Mesenteric fat pad (tissue), 1 donor: Measurements from ENCODE around the gene DAAM2. TPM values are rescaled to one million over a fixed set of nuclear protein-coding genes. Genes with fewer than 3 reads are reported as not detected.

ENCODE experiments used
- DNase-seq: peaks from one replicate; pipeline ENCODE4 v3.0.0-alpha.2; 2020; ENCODE audit warnings: low spot score
- total RNA-seq: library from RNA; stranded (reverse); fragmentation: NEBNext Ultra II Directional; extraction: Animal tissue kit (Norgen Biotek cat#: 25700); gene quantifications from one replicate; pipeline ENCODE4 v1.2.1, GENCODE V29; 2021
- donor health status: DM: yes; HTN: yes; CAD: no.

DAAM2 gene
- total RNA-seq, 1 donor from 2014 or later: 83.8 TPM

DNA sequence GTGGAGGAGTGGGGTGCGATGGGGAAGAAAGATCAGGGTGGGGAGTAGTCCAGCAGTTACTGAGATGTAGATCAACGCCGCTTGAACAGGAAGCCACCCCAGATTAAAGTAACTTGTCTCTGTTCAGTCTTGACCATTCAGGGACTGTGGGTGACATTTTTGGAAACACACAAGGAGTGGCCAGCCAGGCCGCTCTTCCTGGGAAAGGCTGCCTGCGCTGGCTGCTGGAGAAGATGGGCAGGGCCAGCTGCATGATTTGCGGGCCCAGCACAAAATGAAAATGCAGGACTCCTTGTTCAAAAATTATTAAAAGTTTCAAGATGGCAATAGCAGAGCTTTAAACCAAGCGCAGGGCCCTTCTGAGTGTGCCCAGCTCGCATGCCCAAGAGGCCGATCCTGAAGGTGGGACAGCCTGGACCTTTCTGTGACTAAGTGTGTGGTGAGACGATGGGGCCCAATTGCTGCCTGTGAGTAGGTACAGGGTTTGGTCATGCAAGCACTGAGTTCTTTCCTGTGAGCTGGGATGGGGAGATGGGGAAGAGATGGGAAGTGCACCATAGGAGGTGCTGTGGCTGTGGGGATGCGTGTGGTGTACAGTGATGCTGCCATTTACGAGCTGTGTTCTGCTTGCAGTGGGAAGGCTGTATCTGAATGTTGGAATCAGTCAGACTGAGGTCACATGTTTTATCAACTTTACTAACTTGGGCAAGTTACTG, 51.3 kb downstream of the DAAM2 start:
- DNase-seq: no peak

DNA sequence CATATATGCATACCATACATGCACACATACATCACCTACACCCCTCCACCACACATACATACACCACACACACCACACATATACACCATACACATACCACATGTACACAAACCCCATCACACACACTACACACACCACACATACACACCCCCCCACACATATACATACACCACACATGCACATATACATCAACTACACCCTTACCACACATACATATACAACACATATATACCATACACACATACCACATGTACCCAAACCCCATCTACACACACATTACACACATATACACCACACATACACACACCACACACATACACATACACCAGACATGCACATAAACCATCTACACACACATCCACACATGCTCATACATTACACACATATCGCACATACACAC, 52.7 kb downstream of the DAAM2 start:
- no peak for DNase-seq

DNA sequence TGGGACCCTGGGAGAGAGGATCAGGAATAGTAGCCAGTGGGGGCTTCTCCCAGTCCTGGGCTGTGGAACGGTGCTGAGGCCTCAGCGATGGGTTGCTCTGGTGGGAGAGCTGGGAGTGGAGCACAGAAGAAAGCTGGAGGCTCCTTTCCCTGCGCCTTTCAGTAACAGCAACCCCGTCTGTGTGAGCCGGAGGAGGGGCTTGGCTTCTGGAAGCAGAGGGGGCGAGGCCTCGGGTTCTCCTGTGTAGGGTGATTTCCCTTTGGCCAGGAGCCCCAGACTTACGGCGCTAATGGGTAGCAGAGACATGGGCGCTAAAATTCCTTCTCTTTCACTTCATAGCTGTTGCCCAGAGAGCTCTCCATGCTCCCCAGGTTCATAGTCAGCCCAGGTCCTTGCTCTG, 55.0 kb downstream of the DAAM2 start:
- DNase-seq: no peak

DNA sequence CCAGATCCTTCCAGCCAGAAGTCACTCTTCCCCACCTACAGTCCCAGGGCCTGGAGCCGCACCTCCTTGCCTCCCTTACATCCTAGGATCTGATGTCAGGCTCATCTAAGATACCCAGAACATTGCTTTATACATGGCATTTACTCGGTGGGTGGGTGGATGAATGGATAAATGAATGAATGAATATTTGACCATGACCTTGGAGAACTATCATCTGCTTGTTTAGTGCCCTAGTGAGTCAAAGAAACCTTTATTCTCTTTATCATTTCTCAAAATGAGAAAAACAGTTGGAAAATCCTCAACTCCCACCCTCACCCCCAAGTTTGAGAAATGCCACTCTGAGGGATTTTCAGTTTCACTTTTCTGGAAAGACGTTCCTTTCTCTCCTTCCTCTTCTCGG, 56.0 kb downstream of the DAAM2 start:
- DNase-seq: no peak

DNA sequence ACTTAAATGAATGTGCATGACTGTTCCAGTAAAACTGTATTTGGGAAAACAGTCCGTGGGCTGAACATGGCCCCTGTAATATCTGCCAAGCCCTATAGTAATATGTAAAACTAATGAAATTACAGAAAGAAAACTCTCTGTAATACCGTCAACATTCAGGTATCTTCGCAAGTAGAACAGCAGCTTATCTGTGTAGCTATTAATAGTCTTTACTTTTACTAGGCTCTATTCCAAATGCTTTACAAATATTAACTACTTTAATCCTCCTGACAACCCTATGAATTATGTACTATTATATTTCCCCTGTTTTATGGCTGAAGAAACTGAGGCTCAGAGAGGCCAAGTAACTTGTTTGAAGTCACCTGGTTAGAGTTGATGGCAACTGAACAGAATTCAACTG, 57.1 kb downstream of the DAAM2 start:
- no peak for DNase-seq

DNA sequence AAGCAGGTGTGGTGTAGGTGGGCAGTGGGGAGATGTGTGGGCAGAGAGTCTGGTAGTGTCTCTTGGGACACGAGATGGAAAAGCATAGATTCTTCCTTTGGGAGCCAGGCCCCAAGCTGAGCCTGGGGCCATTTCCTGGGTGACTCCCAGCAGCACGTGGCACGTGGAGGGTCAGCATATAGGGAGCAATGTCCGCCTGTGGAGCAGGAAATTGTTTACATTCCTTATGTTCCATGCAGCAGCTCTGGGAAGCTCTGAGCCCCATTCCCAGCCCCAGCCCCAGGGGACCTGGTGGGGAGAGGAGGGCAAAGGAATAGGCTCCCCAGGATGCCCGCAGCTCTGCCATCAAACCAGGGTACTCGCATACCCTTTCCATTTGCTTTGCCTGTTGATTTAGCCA, 57.6 kb downstream of the DAAM2 start:
- DNase-seq: no peak

DNA sequence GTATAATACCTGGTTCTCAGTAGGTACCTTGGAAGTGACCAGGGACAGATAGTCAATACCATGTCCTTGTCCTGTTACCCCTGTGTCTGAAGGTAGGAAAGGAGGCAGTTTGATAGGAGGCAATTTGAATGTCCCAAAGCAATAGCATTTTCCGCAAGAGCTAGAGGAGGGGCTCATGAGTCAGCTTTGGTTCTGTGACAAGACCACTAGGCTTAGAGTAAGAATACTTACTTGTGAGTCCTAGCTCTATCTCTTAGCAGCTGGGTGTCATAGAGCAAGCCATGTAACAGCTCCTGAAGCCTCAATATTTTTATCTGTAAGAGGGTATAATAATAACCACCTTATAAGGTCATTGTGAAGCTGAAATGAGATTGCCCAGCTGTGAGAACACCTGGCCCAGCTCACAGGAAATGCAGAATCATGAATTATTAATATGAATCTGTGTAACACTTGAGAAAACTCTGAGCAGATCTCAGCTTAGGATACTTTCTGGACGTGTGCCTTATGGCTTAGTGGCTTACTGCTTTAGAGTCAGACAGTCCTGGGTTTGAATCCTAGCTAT, 58.6 kb downstream of the DAAM2 start:
- no peak for DNase-seq

DNA sequence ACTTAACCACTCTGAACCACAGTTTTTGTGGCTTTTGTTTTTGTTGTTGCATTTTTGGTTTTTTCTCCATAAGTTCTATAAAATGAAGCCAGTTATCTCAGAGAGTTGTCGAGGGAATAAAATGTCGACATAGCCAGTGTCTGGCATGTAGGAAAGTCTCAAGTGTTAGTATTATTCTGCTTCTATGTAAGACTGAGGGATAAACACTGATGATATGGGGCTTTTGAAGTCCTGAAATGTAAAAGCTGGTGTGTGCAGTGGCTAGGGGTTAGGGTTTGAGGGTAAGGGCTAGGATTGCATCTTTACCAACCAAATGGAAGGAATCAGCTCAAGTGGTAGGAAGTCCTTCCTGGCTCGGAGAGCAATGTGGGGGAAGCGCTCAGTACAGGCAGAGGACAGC, 59.2 kb downstream of the DAAM2 start:
- DNase-seq: no peak

DNA sequence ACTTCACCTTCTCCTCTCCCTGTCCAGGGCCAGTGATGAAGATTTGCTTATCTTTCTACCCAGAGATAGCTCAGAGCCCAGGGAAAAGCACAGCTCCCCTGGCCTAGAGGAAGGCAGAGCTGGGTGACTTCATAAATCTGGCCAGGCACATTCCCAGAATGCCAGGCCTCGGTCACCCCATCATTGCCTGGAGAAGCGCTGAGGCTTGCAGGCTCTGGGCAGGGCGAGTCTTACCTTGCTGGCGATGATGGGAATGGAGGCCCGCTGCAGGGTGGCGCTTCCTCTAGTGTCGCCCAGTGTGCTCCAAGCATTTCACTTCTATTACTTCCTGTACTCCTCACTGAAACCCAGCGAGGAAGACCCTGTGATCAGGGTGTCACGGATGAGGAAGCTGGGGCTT, 60.1 kb downstream of the DAAM2 start:
- DNase-seq: no peak

DNA sequence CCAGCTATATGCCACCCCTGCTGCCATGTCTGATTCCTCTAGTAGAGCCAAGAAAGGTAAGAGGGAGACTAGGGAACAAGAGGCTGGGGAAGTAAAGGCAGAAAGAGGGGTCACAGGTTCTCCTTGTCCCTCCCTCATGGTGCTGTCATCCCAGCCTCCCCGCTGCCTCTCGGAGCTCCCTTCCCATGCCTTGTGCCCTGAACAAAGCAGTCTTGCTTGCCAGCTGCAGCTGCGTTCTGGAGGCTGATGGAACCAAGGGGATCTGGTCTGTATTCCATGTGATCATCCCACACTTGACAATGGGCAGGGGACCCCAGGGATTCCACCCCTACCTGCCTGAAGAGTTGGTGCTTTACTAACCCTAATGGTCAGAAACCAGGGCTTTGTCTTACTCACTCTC, 61.4 kb downstream of the DAAM2 start:
- no peak for DNase-seq

DNA sequence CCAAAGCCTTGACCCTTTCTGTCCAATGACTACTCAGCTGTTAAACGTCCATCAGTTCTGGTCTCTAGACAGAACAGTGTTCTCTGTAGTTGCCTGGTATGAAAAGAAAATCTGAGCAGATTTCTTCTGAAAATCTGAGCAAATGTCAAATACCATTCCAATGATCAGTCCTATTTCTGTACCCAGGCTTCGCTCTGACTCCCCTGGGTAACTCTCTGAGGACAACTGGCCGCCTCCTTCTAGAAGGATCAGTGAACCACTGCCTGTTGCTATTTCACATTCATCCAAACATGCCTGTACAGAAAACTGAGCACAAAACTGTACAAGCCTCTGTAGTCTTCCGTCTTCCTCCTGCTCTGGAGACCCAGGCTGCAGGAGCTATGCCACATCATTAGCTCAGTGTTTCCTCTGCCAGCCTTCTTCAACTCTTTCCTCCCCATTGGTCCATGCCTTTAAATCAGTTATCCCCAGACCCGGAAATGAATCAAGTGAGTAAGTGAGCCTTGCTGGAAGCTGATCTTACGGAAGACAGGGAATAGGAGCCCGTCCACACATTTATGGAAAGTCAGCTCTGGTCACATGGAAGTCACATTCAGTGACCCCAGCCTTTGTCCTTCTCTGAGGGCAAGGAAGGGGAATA, 63.3 kb downstream of the DAAM2 start:
- no peak for DNase-seq

DNA sequence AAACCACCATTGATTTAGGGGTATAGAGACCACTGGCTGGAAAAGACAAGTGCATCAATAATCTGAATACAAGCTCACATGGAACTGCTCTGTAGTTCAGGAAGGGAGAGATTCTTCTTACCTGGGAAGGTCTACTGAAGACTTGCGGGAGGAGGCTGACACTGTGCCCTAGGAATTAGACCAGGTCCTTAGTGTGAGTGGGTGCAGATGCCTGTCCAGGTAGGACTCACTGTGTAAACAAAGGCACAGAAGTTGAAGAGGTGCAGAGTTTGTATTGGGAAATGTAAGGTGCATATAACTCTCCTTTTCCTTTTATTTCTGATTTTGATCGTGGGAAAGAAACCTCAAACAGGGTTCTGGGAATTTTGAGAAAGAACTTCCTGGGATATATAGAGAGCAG, 66.8 kb downstream of the DAAM2 start:
- DNase-seq: no peak

DNA sequence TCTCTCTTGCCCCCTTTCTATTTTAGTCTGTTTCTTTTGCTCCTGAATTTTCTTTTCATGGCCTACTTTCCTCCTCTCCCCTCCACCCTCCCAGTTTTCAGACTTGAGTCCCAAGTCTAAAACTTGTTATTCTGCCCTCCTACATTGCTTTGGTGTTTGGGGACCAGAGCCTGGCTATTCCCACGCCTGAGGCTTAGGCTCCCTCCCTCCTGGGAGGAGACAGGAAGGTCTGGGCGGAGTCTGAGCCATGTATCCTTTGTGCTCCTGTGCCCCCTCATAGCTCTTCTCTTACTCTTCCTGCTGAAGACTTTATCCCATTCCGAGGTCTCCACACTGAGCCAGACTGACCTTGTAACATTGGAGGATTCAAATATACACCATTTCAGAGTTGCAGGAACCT, 69.5 kb downstream of the DAAM2 start:
- DNase-seq: no peak

DNA sequence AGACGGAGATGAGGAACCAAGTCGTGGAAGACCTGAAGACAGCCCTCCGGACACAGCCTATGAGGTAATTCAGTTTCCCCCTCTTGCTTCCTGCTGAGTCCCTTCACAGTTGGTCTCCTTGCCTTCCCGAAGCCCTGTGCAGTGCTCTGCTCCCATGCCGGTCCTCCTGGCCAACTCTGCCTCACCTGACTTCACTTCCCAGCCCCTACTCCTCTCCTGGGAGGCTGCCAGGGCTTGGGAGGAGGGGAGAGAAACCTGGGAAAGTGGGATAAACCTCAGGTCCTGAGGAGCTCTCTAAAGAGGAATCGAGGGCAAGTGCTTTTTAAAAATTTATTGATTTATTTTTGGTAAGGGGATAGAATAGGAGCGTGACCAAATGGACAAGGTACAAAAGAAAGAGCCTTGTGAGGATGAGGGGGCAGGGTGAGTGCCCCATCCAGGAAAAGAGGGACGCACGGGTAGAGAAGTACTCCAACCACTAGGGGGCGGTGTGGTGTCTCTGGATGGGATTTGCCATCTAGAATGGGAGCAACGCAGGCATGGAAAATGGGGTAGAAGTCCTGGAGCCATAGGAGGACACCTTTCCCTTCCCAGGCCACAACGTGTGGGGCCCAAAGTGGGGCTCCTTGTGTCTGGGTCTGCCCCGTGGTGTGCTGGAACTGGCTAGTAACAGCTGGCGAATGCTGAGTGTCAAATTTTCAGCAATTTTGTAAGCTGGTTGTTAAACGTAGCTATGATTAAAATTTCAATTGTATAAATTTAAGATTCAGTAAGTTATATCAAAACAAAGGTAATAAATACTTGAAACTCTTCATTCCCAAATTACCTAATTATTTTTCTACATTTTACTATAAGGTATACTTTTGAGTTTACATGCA, 73.1 kb downstream of the DAAM2 start:
- DNase-seq: no peak

DNA sequence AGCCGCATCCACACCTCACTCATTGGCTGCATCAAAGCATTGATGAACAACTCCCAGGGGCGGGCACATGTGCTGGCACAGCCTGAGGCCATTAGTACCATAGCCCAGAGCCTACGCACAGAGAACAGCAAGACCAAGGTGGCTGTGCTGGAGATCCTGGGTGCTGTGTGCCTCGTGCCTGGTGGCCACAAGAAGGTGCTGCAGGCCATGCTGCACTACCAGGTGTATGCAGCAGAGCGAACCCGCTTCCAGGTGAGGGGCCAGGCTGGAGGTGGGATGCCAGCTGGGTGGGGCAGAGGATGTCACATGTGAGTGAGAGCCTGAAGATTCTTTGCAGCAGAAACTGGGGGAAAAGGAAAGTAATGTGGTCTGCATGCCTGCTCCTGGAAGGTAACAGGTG, 75.4 kb downstream of the DAAM2 start:
- no peak for DNase-seq

DNA sequence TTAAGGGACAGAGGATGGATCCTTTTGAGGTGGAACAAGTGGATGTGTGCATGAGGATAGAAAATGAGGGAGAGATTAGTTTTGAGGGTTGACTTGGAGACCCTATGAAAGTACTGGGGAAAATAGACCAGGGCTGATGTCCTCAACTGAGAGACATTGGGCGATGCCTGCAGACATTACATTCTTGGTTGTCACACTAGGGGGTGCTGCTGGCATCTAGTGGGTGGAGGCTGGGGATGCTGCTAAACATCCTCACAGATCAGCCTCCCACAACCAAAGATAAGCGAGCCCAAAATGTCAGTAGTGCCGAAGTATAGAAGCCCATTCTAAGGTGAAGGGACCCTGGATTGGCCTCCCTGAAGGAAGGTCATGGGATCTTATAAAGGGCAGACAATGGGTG, 78.8 kb downstream of the DAAM2 start:
- no peak for DNase-seq

DNA sequence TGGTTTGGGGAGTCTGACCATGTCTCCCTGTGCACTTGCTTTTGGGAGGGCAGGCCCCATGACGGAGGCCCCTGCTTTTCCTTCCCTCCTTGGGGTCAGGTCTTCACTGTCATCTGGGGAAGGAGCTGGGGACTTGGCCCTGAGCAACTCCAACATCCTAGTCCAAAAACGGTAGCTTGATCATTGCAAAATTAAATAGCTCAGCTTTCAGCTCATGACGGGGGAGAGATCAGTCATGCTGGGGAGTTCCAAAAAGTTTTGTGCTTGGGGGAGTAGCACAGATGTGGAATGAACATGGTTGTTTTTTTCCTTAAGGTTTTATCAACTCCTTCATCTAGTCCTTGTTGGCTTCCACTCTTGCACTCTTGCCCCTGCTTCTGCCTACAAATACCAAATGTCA, 81.3 kb downstream of the DAAM2 start:
- DNase-seq: no peak

DNA sequence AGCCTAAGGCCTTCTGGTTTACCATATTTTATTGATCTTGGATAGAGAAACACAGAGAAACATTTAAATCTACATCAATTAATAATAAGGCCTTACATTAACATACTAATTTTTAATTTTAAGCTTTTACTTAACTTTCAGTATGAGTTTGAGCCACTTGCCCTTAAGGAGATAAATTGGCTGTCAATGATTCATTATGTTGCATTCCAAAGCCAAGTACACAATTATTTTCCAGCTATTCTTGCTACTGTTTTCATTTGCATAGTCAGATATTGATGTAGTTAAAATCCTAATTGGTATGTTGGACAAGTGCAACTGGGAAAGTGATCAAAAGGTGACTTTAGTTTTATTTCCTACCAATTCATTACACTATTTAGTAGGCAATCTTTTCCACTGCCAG, 83.9 kb downstream of the DAAM2 start:
- DNase-seq: no peak

DNA sequence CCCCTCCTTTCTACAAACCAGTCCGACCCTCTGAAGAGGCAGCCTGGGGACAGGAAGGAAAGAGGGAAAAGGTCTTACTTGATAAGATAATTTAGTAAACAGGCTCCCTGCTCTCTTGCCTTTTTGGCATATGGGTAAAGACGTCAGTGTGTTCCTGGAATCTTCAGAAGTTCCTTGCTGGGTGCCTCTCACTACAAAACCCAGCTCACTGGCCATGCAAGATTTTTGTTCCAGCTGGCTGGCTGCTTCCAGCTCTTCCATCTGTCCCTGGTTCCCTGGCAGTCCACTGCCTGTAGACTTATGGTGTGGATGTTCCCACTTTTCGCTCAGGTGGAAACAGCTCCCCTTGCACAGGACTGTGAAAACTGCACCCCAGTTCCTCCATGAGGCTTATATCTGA, 84.7 kb downstream of the DAAM2 start:
- no peak for DNase-seq

DNA sequence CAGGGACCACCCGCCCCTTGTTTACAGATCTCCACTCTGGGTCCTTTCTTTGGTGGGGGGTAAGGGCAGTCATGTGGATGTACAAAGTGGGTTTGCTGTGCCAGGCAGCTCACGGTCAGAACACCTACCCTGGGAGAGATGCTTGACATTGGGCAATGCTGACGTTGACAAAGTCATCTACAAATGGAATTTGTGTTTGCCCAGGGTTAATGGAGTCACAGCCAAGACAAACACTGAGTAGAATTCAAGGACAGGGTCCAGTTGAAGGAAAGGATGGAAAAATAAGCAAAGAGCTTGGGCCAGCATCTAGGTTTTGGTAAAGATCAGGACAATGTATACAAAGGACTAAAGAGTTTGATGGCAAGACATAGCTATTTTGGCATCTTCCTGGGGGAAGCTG, 87.4 kb downstream of the DAAM2 start:
- no peak for DNase-seq

DNA sequence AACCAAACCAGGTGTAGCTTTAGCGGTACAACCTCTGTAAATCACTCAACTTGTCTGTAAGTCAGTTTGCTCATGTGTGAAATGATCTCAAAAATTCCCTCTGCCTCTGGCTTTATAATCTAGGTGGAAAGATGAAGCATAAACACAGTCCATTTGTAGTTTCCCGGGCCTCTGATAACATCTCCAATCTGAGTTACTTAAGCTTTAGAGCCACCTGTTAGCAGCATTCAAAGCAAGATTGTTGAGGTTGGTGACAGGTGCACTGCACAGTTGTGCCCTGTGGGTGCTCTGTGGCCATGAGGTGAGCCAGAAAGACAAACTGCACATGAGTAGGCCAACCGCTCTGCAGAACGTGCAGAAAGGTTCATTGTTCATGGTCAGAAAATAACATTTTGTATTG, 88.4 kb downstream of the DAAM2 start:
- DNase-seq: no peak
